HepG2 (cell line): Measurements from ENCODE around the gene SLC35F6. TPM values are rescaled to one million over a fixed set of nuclear protein-coding genes. Genes with fewer than 3 reads are reported as not detected.

Experiments used
- ATF7-NPFF ChIP-seq: sonication (generic); formaldehyde crosslinking; IDR thresholded peaks from 2 replicates; pipeline ENCODE4 v1.8.1; 2023; ENCODE audit warnings: mild to moderate bottlenecking, low read depth, missing genetic modification reagents, moderate library complexity
- CAMTA2 ChIP-seq: sonication (generic); formaldehyde crosslinking; IDR thresholded peaks from 2 replicates; pipeline ENCODE4 v1.4.0; 2020; ENCODE audit warnings: mild to moderate bottlenecking, missing genetic modification reagents, borderline replicate concordance
- ELF1 ChIP-seq: sonication (generic); formaldehyde crosslinking; IDR thresholded peaks from 2 replicates; pipeline ENCODE4 v1.4.0; 2020; ENCODE audit warnings: missing genetic modification reagents
- HOXA3 ChIP-seq: sonication (generic); formaldehyde crosslinking; IDR thresholded peaks from 2 replicates; pipeline ENCODE4 v1.5.0; 2020; ENCODE audit warnings: missing genetic modification reagents
- JARID2 ChIP-seq: sonication (generic); formaldehyde crosslinking; IDR thresholded peaks from 2 replicates; pipeline ENCODE4 v1.8.1; 2023; ENCODE audit warnings: missing genetic modification reagents, inconsistent platforms; ENCODE audit not compliant: insufficient replicate concordance
- JUND ChIP-seq: sonication (generic); formaldehyde crosslinking; IDR thresholded peaks from 2 replicates; pipeline ENCODE4 v1.8.0; 2022; ENCODE audit warnings: mild to moderate bottlenecking, missing genetic modification reagents
- NFE2L2 ChIP-seq: fragments of 150-350 bp; IDR thresholded peaks from 2 replicates; pipeline ENCODE4 v1.6.1; 2014; ENCODE audit warnings: low read length
- NR2F1 ChIP-seq, 2 experiments: fragments of 450-650 bp in 1 of 2; formaldehyde crosslinking in 1 of 2; IDR thresholded peaks; 2 replicates each; pipeline versions ENCODE4 v1.5.0 to v1.6.1; 2016 to 2020; ENCODE audit warnings: mild to moderate bottlenecking in 1 of 2, missing compliant biosample characterization in 1 of 2, missing genetic modification reagents in 1 of 2, moderate library complexity in 1 of 2
- PITX1 ChIP-seq: sonication (generic); formaldehyde crosslinking; IDR thresholded peaks from 2 replicates; pipeline ENCODE4 v1.5.1; 2020; ENCODE audit warnings: mild to moderate bottlenecking, missing genetic modification reagents
- SETDB1 ChIP-seq: sonication (generic); formaldehyde crosslinking; IDR thresholded peaks from 2 replicates; pipeline ENCODE4 v1.5.1; 2020; ENCODE audit warnings: missing genetic modification reagents, mild to moderate bottlenecking, borderline replicate concordance
- SUZ12 ChIP-seq: fragments of 150-350 bp; IDR thresholded peaks from 2 replicates; pipeline ENCODE4 v1.6.1; 2014; ENCODE audit warnings: low read depth, low read length
- ZFP82 ChIP-seq: sonication (generic); formaldehyde crosslinking; IDR thresholded peaks from 2 replicates; pipeline ENCODE4 v1.5.1; 2020; ENCODE audit warnings: mild to moderate bottlenecking, missing genetic modification reagents, borderline replicate concordance
- ZNF138 ChIP-seq: sonication (generic); formaldehyde crosslinking; IDR thresholded peaks from 2 replicates; pipeline ENCODE4 v1.5.0; 2020; ENCODE audit warnings: mild to moderate bottlenecking, low read depth, missing genetic modification reagents
- ZNF652 ChIP-seq: IDR thresholded peaks from 2 replicates; pipeline ENCODE4 v1.6.1; 2016; ENCODE audit warnings: low read depth, borderline replicate concordance
- ZNF792 ChIP-seq: IDR thresholded peaks from 2 replicates; pipeline ENCODE4 v1.6.1; 2016
- polyA plus RNA-seq, 8 experiments: library from polyadenylated mRNA; depleted of rRNA in 3 of 8; stranded (reverse) in 7 of 8; unstranded in 1 of 8; fragments of >200 nt; fragmentation: Illumina TruSeq in 4 of 8; extraction: Trizol in 4 of 8; gene quantifications; 2 replicates each; pipeline versions ENCODE4 v1.2.1 to v1.2.3, GENCODE V29; 2011 to 2016; ENCODE audit warnings: low read depth in 4 of 8, missing spikeins in 1 of 8, mixed read lengths in 1 of 8; ENCODE audit not compliant: insufficient read depth in 1 of 8
- total RNA-seq, 5 experiments: library from RNA; depleted of rRNA; stranded (reverse); fragments of >200 nt; fragmentation: Illumina TruSeq; extraction: Trizol; gene quantifications; 2 replicates each; pipeline ENCODE4 v1.2.3, GENCODE V29; 2016; ENCODE audit warnings: low read depth in 1 of 5
- TF ChIP-seq, protein P1 (sequence below): sonication (generic); formaldehyde crosslinking; conservative IDR thresholded peaks from 2 replicates; pipeline ENCODE4 v1.4.0; 2020; ENCODE audit warnings: missing genetic modification reagents
- TF ChIP-seq, protein P2 (sequence below): sonication (generic); formaldehyde crosslinking; conservative IDR thresholded peaks from 2 replicates; pipeline ENCODE4 v1.4.0; 2020; ENCODE audit warnings: mild to moderate bottlenecking, missing genetic modification reagents, moderate library complexity
- TF ChIP-seq, protein P3 (sequence below): sonication (generic); formaldehyde crosslinking; IDR thresholded peaks from 2 replicates; pipeline ENCODE4 v1.8.0; 2022; ENCODE audit warnings: mild to moderate bottlenecking, missing genetic modification reagents, moderate library complexity
- TF ChIP-seq, protein P4 (sequence below): sonication (generic); formaldehyde crosslinking; IDR thresholded peaks from 2 replicates; pipeline ENCODE4 v1.4.0; 2020; ENCODE audit warnings: mild to moderate bottlenecking, missing genetic modification reagents
- TF ChIP-seq, protein P5 (sequence below): sonication (generic); formaldehyde crosslinking; IDR thresholded peaks from 2 replicates; pipeline ENCODE4 v1.4.0; 2020; ENCODE audit warnings: missing genetic modification reagents

The SLC35F6 gene
- total and polyA plus RNA-seq, 2 of the 13 experiments (the other 11 are each of a cell fraction or from before 2014, with no cell fraction given) = 15.2 to 21.2 TPM

- TF ChIP-seq, protein P1, sequence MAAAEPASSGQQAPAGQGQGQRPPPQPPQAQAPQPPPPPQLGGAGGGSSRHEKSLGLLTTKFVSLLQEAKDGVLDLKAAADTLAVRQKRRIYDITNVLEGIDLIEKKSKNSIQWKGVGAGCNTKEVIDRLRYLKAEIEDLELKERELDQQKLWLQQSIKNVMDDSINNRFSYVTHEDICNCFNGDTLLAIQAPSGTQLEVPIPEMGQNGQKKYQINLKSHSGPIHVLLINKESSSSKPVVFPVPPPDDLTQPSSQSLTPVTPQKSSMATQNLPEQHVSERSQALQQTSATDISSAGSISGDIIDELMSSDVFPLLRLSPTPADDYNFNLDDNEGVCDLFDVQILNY = no peak
- TF ChIP-seq, protein P2, sequence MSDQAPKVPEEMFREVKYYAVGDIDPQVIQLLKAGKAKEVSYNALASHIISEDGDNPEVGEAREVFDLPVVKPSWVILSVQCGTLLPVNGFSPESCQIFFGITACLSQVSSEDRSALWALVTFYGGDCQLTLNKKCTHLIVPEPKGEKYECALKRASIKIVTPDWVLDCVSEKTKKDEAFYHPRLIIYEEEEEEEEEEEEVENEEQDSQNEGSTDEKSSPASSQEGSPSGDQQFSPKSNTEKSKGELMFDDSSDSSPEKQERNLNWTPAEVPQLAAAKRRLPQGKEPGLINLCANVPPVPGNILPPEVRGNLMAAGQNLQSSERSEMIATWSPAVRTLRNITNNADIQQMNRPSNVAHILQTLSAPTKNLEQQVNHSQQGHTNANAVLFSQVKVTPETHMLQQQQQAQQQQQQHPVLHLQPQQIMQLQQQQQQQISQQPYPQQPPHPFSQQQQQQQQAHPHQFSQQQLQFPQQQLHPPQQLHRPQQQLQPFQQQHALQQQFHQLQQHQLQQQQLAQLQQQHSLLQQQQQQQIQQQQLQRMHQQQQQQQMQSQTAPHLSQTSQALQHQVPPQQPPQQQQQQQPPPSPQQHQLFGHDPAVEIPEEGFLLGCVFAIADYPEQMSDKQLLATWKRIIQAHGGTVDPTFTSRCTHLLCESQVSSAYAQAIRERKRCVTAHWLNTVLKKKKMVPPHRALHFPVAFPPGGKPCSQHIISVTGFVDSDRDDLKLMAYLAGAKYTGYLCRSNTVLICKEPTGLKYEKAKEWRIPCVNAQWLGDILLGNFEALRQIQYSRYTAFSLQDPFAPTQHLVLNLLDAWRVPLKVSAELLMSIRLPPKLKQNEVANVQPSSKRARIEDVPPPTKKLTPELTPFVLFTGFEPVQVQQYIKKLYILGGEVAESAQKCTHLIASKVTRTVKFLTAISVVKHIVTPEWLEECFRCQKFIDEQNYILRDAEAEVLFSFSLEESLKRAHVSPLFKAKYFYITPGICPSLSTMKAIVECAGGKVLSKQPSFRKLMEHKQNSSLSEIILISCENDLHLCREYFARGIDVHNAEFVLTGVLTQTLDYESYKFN = peak; percentile 38; the same call in 1 of the 2 replicates
- TF ChIP-seq, protein P3, sequence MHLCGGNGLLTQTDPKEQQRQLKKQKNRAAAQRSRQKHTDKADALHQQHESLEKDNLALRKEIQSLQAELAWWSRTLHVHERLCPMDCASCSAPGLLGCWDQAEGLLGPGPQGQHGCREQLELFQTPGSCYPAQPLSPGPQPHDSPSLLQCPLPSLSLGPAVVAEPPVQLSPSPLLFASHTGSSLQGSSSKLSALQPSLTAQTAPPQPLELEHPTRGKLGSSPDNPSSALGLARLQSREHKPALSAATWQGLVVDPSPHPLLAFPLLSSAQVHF = no peak
- TF ChIP-seq PITX1 = no peak
- TF ChIP-seq JARID2 (CRISPR knock-in tag) = no peak
- peak; percentile 70; the same call in 1 of the 2 replicates for TF ChIP-seq JUND (CRISPR knock-in tag)
- TF ChIP-seq ZFP82 (CRISPR knock-in tag) = peak; percentile 38; the same call in 1 of the 2 replicates
- peak; percentile 18; the same call in 1 of the 2 replicates for TF ChIP-seq HOXA3 (CRISPR knock-in tag)
- no peak for TF ChIP-seq SUZ12
- no peak for TF ChIP-seq ZNF652 (CRISPR knock-in tag)
- no peak for TF ChIP-seq ATF7-NPFF (CRISPR knock-in tag)
- peak; percentile 13 to 75; a peak in 3 of 4 replicates for TF ChIP-seq NR2F1 (CRISPR knock-in tag; IDR thresholded peaks at IDR 0.05)
- TF ChIP-seq NFE2L2 = no peak
- TF ChIP-seq SETDB1 (CRISPR knock-in tag) = no peak
- TF ChIP-seq ZNF792 = peak; percentile 89; the same call in 1 of the 2 replicates
- no peak for TF ChIP-seq ELF1 (CRISPR knock-in tag)
- TF ChIP-seq ZNF138 (CRISPR knock-in tag) = no peak
- TF ChIP-seq, protein P4, sequence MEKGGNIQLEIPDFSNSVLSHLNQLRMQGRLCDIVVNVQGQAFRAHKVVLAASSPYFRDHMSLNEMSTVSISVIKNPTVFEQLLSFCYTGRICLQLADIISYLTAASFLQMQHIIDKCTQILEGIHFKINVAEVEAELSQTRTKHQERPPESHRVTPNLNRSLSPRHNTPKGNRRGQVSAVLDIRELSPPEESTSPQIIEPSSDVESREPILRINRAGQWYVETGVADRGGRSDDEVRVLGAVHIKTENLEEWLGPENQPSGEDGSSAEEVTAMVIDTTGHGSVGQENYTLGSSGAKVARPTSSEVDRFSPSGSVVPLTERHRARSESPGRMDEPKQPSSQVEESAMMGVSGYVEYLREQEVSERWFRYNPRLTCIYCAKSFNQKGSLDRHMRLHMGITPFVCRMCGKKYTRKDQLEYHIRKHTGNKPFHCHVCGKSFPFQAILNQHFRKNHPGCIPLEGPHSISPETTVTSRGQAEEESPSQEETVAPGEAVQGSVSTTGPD = no peak
- TF ChIP-seq CAMTA2 (CRISPR knock-in tag) = no peak
- TF ChIP-seq, protein P5, sequence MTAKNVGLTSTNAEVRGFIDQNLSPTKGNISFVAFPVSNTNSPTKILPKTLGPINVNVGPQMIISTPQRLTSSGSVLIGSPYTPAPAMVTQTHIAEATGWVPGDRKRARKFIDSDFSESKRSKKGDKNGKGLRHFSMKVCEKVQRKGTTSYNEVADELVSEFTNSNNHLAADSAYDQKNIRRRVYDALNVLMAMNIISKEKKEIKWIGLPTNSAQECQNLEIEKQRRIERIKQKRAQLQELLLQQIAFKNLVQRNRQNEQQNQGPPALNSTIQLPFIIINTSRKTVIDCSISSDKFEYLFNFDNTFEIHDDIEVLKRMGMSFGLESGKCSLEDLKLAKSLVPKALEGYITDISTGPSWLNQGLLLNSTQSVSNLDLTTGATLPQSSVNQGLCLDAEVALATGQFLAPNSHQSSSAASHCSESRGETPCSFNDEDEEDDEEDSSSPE (CRISPR knock-in tag) = no peak
Observed at GRCh38 chr2:26757873-26758789, 6.0 kb upstream of the SLC35F6 start (continued).
